GM11168 (cell line): ENCODE measurements around the gene CANT1.
"Not testable (repeated sequence)": the region's sequence is repeated elsewhere in the genome, so short reads cannot be mapped to it uniquely, and the experiment has no call there.

Source experiments
- in situ Hi-C: fragments of 300-500 bp; cut with MboI; formaldehyde crosslinking; loops from one replicate; pipeline ENCODE4 v1.12.0; 2022; ENCODE audit warnings: low sequenced_read_pairs; ENCODE audit not compliant: unreplicated experiment

The CANT1 gene

GRCh38 chr17:78945455-78945854, 64.1 kb downstream of the CANT1 start:
- in situ Hi-C loops, result not testable (repeated sequence)

DNA sequence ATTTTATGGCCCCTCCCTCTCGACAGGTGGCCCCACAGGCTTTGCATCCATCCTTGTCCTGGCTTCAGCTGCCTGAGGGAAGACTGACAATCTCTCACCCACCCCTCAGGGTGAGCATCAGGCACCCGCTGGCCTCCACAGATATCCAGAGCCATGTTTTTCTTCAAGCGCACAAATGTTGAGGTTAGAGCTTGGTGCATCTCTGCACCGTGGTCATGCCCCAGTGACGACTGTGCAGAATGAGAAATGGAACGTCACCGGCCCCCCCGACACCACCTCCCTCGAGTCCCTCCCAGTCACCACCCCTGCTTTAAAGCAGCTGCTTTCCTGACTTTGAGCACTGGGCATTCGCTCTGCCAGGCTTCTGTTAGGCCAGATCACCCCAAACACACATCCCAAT, 64.6 kb downstream of the CANT1 start:
- in situ Hi-C loops, result no loop called here

DNA sequence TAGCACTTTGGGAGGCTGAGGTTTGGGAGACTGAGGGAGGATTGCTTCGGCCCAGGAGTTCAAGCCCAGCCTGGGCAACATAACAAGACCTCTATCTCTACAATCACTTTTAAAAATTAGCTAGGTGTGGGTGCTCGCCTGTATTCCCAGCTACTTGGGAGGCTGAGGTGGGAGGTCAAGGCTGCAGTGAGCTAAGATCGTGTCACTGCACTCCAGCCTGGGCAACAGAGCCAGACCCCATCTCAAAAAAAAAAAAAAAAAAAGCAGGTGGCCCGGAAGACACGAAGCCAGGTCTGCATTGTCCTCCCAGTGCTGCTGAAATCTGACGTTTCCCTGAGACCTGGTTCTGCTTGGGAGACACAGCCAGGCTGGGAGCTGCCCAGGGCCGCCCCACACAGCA, 65.5 kb downstream of the CANT1 start:
- in situ Hi-C loops, result no loop called here
